ENCODE results near the gene MPEG1.
A peak's percentile ranks its signal among the peaks of the same experiment; 100 is the strongest.

The MPEG1 gene

GRCh38 chr11:59180907-59181306 is 31.8 kb downstream of the MPEG1 start:
- H3K4me3 ChIP-seq (ENCODE audit: low read depth, low read length): no peak overlapping the region
- TF ChIP-seq CTCF (IDR thresholded peaks at IDR 0.05; ENCODE audit: insufficient read depth, low read depth, low read length, missing control alignments): no peak
- DNase-seq (ENCODE audit: low read depth): no peak

- DNase-seq (ENCODE audit: low read depth): no peak
- H3K4me3 ChIP-seq (ENCODE audit: low read depth, low read length): no peak overlapping the region
- no peak for TF ChIP-seq CTCF (IDR thresholded peaks at IDR 0.05; ENCODE audit: insufficient read depth, low read depth, low read length, missing control alignments)
Observed at GRCh38 chr11:59180168-59180776, 32.5 kb downstream of the MPEG1 start.

- H3K4me3 ChIP-seq (ENCODE audit: low read depth, low read length): no peak overlapping the region
- DNase-seq (ENCODE audit: low read depth): no peak
- TF ChIP-seq CTCF (IDR thresholded peaks at IDR 0.05; ENCODE audit: insufficient read depth, low read depth, low read length, missing control alignments): no peak
Observed at GRCh38 chr11:59179121-59179520, 33.6 kb downstream of the MPEG1 start.

- DNase-seq (ENCODE audit: low read depth): no peak
- H3K4me3 ChIP-seq (ENCODE audit: low read depth, low read length): no peak overlapping the region
- no peak for TF ChIP-seq CTCF (IDR thresholded peaks at IDR 0.05; ENCODE audit: insufficient read depth, low read depth, low read length, missing control alignments)
Observed at GRCh38 chr11:59178402-59178801, 34.3 kb downstream of the MPEG1 start.

- H3K4me3 ChIP-seq (ENCODE audit: low read depth, low read length): no peak overlapping the region
- TF ChIP-seq CTCF (IDR thresholded peaks at IDR 0.05; ENCODE audit: insufficient read depth, low read depth, low read length, missing control alignments): no peak
Observed at GRCh38 chr11:59176330-59176729, 36.4 kb downstream of the MPEG1 start.

GRCh38 chr11:59175091-59175501 is 37.6 kb downstream of the MPEG1 start:
- peak; percentile 34 for DNase-seq (ENCODE audit: low read depth)
- no peak for TF ChIP-seq CTCF (IDR thresholded peaks at IDR 0.05; ENCODE audit: insufficient read depth, low read depth, low read length, missing control alignments)
- no peak overlapping the region; the same call in none of the 2 replicates for H3K4me3 ChIP-seq (ENCODE audit: low read depth, low read length)

More at GRCh38 chr11:59176330-59176729, 36.4 kb downstream of the MPEG1 start:
- DNase-seq (ENCODE audit: low read depth): no peak

GRCh38 chr11:59174664-59175033 is 38.1 kb downstream of the MPEG1 start:
- peak overlapping the region; percentile 82 for H3K4me3 ChIP-seq (ENCODE audit: low read depth, low read length)
- peak; percentile 35 for DNase-seq (ENCODE audit: low read depth)
- no peak for TF ChIP-seq CTCF (IDR thresholded peaks at IDR 0.05; ENCODE audit: insufficient read depth, low read depth, low read length, missing control alignments)
